MG63 (cell line): ENCODE results near the gene ZNF746. TPM values are rescaled to one million over a fixed set of nuclear protein-coding genes. Genes with fewer than 3 reads are reported as not detected.

Source experiments
- DNase-seq: peaks from one replicate; pipeline ENCODE4 v3.0.0-alpha.2; 2020
- H3K27me3 ChIP-seq: fragments of 250-450 bp; sonication (Bioruptor Pico); 2 replicates; pipeline ENCODE4 v1.5.1; 2020; ENCODE audit warnings: mild to moderate bottlenecking, moderate library complexity
- H3K36me3 ChIP-seq: fragments of 250-450 bp; sonication (Bioruptor Pico); 2 replicates; pipeline ENCODE4 v1.5.1; 2020; ENCODE audit warnings: mild to moderate bottlenecking, moderate library complexity
- H3K4me3 ChIP-seq: fragments of 250-450 bp; sonication (Bioruptor Pico); 2 replicates; pipeline ENCODE4 v1.5.1; 2020; ENCODE audit warnings: mild to moderate bottlenecking, moderate library complexity
- H3K9me3 ChIP-seq: fragments of 250-450 bp; sonication (Bioruptor Pico); 2 replicates; pipeline ENCODE4 v1.5.1; 2020; ENCODE audit warnings: mild to moderate bottlenecking, moderate library complexity
- total RNA-seq: library from RNA; depleted of rRNA; stranded (reverse); fragments of >200 nt; shearing (Covaris generic); gene quantifications from 2 replicates; pipeline ENCODE4 v1.2.3, GENCODE V29; 2014; ENCODE audit warnings: low replicate concordance; rRNA removed

The ZNF746 gene
- 12.9 and 14.4 TPM in 2 replicates for total RNA-seq

DNA sequence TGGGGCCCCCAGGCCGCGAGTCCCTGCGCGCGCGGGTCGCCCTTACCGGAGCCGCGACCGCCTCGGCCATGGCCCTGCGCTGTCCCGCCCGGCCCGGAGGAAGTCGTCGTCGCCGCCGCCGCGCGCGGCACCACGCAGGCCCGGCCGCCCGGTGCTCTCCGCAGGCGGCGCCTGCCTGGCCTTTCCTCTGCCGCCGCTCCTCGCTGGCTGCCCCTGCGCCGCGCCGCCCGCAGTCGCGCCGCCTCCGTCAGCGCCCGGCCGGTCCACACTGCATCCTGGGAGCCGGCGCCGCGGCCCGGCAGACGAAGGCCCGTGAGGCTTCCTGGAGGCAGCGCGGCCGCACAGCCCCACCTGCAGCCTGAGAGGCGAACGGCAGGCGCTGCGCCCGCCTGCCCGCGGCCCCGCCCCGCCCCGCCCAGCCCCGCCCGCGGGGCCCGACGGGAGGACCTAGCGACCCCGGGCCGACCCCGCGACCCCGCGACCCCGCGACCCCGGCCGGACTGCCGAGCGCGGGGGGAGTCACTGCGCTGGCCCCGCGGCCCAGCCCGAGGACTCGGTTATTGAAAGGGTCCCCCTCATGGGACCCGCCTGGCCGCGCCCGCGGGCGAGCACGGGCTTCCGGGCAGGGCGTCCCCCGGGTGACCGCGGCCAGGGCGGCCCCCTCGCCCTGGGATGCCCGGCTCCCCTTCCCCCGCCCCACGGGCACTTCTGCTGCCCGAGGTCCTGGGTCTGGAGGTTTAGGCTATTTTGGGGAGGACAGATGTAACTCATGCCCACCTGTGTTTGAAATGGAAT, at the start of gene ZNF746:
Gene ZNF746, minus strand, starts transcription at position 343 of the 795 bp plus-strand sequence. Its CDS starts 273 bp downstream, at position 70.
- peak within 1 kb of the TSS; percentile 58 for H3K4me3 ChIP-seq
- H3K36me3 ChIP-seq, result peaks cover 4% of the 10 kb centered on the region
- no peaks in the 10 kb centered on the region for H3K27me3 ChIP-seq
- peak; percentile 77 for DNase-seq
- no peaks in the 10 kb centered on the region for H3K9me3 ChIP-seq

DNA sequence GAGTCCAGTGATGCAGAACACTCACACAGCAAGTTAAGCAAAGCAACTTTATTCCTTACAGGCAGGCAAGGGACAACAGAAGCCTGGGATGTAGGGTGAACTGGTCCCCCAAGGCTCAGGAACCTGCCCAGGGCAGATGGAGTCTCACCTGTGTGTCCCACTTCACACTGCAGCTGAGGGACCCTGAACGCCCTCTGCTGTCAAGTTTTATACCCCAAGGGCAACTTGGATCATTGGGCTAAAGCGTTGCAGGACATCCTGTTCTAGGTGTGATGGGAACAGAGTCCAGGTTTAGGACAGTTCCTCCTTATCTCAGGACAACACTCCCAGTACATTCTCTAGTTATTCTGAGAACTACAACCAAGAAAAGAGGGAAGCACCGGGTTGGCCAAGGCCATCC, 49.5 kb upstream of the ZNF746 start:
- DNase-seq, result no peak
- Histone ChIP-seq H3K9me3 (no peaks in the 10 kb centered on the region), H3K27me3 (no peaks in the 10 kb centered on the region), H3K4me3 (no peak overlapping the region), H3K36me3 (peaks cover 30% of the 10 kb centered on the region)

DNA sequence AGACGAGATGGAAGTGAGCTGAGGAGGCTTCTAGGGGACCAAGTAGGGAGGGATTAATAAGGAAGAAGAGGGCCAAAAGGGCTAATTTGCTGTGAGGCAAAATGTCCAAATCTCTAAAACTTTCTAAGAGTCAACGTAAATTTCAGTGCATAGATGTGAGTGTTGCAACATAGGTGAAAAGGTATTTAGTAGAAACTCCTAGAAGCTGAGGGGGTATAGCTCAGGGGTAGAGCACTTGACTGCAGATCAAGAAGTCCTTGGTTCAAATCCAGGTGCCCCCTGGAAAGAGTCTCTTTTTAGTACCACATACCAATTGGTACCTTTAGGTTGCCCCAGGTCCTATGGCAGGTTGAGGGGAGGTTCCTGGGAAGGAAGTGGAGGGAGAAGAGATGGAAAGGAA, 48.7 kb upstream of the ZNF746 start:
- no peaks in the 10 kb centered on the region; the same call in 1 of the 2 replicates for H3K9me3 ChIP-seq
- DNase-seq, result no peak
- H3K27me3 ChIP-seq, result no peaks in the 10 kb centered on the region
- peaks cover 27% of the 10 kb centered on the region for H3K36me3 ChIP-seq
- H3K4me3 ChIP-seq, result no peak overlapping the region

DNA sequence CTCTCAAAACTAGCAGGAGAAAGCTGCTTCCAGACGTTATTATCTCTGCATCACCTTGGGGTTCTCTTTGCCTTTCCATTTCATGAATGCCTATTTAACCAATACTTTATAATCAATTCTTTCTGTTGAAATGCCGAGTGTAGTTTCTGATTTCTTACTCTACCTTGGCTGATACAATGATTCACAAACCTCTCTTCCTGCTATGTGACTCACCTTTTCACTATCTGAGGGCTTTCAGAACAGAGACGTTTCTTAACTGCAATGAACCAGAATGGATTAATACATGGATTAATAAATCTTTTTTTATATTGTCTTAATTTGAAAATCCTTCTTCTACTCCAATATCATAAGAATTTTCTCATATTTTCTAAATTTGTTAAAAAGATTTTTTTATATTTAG, 46.4 kb upstream of the ZNF746 start:
- peaks cover 15% of the 10 kb centered on the region for H3K36me3 ChIP-seq
- H3K4me3 ChIP-seq, result no peak overlapping the region
- no peak for DNase-seq
- peaks cover 5% of the 10 kb centered on the region; the same call in 1 of the 2 replicates for H3K9me3 ChIP-seq
- no peaks in the 10 kb centered on the region for H3K27me3 ChIP-seq

DNA sequence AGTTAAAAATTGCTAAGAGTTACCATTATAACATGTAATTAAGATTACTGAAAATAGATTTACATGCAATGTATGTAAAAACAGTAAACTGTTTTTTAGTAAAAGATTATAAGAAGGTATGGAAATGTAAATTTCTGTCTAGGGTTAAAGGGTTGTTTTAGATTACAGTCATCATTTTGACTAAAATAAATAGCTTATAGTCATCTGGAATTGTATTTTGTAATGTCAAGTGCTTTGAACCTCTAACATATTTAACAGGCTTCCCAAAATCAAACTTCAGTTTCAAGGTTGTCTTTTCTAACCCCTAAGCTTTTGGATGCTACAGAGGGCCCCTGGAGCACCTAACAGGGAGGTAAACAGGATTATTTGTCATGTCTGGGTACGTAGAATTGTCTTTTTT, 35.0 kb upstream of the ZNF746 start:
- H3K27me3 ChIP-seq, result no peaks in the 10 kb centered on the region
- peaks cover 10% of the 10 kb centered on the region; the same call in 1 of the 2 replicates for H3K9me3 ChIP-seq
- H3K4me3 ChIP-seq, result no peak overlapping the region
- H3K36me3 ChIP-seq, result no peaks in the 10 kb centered on the region
- DNase-seq, result no peak

DNA sequence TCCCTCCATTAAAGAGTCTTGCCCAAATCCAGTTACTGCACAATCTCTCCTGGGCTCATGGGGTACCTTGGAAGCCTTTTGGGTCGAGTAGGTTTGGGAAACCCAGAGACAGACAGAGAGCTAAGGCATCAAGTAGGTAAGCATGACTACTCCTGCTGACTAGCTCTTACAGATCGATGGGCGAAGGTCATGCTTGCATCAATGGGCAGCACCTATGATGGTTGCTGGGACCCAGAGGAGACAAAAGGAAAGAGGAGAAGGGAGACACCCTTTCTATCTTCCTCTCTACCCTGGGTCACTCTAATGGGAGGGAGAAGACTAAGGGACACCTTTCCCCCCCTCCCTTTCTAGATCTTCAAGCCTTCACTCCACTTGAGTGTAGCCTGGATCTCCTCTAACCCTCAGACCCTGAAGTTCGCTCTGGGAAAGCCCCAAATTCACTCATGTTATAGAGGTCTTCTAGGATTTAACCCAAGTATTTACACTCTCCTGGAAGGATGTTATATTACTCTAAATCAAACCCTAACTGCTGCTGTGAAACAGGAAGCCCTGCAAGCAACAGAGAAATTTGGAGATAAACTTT, 31.6 kb upstream of the ZNF746 start:
- no peaks in the 10 kb centered on the region for H3K36me3 ChIP-seq
- H3K9me3 ChIP-seq, result peaks cover 10% of the 10 kb centered on the region; the same call in 1 of the 2 replicates
- DNase-seq, result no peak
- H3K27me3 ChIP-seq, result no peaks in the 10 kb centered on the region
- no peak overlapping the region for H3K4me3 ChIP-seq

DNA sequence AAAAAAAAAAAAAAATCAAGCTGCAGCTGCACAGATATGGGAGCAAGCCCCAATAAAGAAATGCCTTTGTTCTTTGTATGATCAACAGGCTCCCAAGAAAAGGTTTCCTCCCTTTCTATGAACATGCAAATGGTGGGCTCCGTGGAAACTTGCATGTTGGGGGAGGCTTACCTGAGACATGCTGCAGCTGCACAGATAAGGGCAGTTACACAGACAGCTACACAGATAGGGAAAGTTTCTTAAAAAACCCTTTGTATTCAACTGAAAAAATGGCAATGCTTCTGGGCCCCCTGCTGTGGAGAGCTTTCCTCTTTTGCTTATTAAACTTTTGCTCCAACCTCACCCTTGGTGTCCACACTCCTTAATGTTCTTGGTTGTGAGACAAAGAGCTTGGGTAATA, 29.8 kb upstream of the ZNF746 start:
- Histone ChIP-seq H3K36me3 (no peaks in the 10 kb centered on the region), H3K9me3 (peaks cover 6% of the 10 kb centered on the region; the same call in 1 of the 2 replicates), H3K27me3 (no peaks in the 10 kb centered on the region), H3K4me3 (no peak overlapping the region)
- DNase-seq, result no peak

DNA sequence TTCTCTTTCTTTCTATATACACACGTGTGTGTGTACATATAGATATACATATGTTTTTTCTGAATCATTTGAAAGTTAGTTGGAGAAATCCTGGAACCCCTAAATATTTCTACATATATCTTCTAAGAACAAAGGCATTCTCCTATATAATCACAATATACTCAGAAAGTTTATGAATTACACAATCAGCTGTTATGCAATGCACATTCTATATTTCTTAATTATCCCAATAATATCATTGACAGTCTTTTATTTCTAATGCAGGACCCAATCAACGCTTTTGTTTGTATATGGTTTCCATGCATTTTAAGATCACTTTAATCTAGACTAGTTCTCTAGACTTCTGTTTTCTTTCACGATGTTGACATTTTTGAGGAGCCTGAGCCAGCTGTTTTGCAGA, 27.7 kb upstream of the ZNF746 start:
- 0 out of 2 replicates have a peak, but pooled peaks cover 2% of the 10 kb centered on the region for H3K9me3 ChIP-seq
- no peak for DNase-seq
- no peak overlapping the region for H3K4me3 ChIP-seq
- H3K27me3 ChIP-seq, result no peaks in the 10 kb centered on the region
- H3K36me3 ChIP-seq, result no peaks in the 10 kb centered on the region

DNA sequence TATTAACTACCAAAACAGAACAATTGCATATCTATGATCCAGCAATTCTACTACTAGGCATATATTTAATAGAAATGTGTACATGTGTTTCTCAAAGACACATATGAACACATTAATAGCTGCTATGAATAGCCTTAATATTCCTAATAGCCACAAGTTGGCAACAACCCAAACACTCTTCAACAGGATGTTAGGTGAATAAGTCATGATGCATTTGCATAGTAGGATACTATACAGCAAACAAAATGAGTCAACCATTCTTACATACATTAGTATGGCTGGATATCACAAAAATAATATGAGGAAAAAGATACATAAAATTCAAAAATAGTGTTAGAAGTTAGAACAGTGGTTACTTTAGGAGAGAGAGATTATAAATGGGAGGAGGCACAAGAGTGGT, 26.8 kb upstream of the ZNF746 start:
- no peak overlapping the region for H3K4me3 ChIP-seq
- no peaks in the 10 kb centered on the region for H3K36me3 ChIP-seq
- H3K9me3 ChIP-seq, result 0 out of 2 replicates have a peak, but pooled peaks cover 2% of the 10 kb centered on the region
- no peak for DNase-seq
- no peaks in the 10 kb centered on the region for H3K27me3 ChIP-seq

DNA sequence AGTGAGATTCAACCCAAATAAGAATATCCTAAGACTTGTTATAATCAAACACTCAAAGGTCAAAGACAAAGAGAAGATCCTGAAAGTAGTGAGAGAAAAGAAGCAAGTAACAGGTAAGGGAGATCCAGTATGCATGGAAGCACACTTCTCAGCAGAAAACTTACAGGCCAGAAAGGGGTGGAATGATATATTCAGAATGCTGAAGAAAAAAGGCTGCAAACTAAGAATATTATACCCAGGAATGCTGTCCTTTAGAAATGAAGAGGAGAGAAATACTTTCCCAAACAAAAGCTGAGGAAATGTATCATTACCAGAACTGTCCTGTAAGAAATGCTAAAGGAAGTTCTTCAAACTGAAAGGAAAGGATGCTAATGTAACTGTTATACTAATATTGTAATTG, 12.6 kb upstream of the ZNF746 start:
- Histone ChIP-seq H3K27me3 (no peaks in the 10 kb centered on the region), H3K36me3 (no peaks in the 10 kb centered on the region), H3K9me3 (no peaks in the 10 kb centered on the region), H3K4me3 (no peak overlapping the region)
- no peak for DNase-seq

DNA sequence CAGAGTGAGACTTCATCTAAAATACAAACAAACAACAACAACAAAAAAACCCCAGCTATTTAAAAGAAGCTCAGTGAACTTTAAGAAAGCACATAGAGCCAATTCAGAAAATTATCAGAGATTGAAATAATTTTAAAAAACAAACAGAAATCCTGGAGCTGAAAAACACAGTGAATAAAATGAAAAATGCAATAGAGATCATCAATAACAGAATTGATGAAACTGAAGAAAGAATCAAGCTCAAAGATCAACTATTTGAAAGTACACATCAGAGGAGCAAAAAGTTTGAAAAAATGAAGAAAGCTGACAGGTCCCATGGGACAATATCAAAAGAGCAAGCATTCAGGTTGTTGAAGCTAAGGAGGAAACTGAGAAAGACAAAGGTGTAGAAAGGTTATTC, 12.2 kb upstream of the ZNF746 start:
- no peak for DNase-seq
- H3K4me3 ChIP-seq, result no peak overlapping the region
- no peaks in the 10 kb centered on the region for H3K9me3 ChIP-seq
- no peaks in the 10 kb centered on the region for H3K36me3 ChIP-seq
- no peaks in the 10 kb centered on the region for H3K27me3 ChIP-seq

DNA sequence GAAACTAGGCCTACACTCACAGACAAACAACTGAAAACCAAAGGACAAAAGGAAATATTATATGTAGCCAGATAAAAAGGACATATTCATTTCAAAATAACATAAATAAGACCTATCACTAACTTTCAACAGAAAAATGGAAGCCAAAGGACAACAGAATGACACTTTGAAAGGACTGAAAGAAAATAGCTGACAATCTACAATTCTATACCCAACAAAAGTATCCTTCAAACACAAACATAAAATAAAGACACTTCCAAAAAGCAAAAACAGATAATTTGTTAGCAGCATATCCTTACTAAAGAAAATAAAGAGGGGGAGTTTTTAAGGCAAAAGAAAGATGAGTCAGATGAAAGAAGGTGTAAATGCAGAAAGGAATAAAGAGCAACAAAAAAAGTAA, 7.9 kb upstream of the ZNF746 start:
- Histone ChIP-seq H3K9me3 (no peaks in the 10 kb centered on the region), H3K4me3 (no peak overlapping the region), H3K36me3 (no peaks in the 10 kb centered on the region), H3K27me3 (no peaks in the 10 kb centered on the region)
- DNase-seq, result no peak

DNA sequence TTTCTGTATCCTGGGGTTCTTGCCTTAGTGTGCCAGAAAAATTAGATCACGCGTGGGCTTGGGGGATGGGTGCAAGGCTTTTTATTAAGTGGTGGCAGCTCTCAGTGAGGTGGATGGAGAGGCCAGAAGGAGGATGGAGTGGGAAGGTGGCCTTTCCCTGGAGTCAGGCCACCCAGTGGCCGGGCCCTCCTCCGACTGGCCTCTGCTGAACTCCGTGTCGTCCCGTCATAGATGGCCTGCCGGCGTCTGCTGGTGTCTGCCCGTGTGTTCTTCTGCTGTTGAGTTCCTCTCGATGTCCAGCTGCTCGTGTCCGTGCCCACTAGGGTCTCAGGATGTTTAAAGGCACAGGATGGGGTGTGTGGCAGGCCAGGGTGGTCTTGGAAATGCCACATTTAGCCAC, 4.0 kb upstream of the ZNF746 start:
- Histone ChIP-seq H3K27me3 (no peaks in the 10 kb centered on the region), H3K4me3 (no peak overlapping the region), H3K9me3 (no peaks in the 10 kb centered on the region), H3K36me3 (no peaks in the 10 kb centered on the region)
- DNase-seq, result no peak

DNA sequence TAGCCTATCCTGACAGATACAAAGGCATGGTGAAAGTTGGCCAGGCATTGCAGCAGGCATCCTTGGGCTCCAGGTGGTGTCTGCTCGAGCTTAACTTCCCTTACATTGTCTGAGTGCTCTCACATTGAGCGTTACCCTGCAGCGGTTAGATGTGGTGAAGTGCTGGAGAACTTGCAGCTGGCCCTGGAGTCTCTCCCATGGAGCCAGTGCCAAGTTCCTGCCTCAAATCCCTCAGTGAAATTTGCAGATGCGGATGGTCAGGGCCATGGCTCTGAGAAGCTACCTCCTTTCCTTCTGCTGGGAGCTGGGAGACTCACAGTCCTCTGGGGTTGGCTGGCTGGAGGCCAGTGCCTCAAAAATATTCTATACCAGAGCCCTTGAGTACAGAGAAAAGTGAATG, 3.3 kb upstream of the ZNF746 start:
- Histone ChIP-seq H3K9me3 (no peaks in the 10 kb centered on the region), H3K4me3 (no peak overlapping the region), H3K36me3 (no peaks in the 10 kb centered on the region), H3K27me3 (no peaks in the 10 kb centered on the region)
- no peak for DNase-seq

DNA sequence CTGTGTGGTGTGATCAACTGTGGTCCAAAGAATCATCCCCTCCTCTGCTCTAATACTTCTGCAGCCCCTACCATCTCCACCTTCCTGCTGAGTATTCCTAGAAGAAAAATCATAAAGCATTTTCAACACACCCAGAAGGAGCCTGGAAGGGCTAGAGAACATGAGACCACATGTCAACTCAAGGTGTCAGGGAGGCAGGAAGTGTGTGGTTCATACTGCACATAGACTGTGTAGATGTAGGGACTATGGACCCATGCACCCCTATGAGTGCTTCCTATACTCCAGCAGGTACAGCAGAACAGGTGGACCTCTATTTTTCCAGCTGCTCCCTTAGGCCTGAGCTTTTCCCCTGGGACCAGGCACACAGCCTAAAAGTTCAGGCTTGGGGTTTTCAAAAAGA, 2.6 kb upstream of the ZNF746 start:
- H3K36me3 ChIP-seq, result no peaks in the 10 kb centered on the region
- no peak for DNase-seq

DNA sequence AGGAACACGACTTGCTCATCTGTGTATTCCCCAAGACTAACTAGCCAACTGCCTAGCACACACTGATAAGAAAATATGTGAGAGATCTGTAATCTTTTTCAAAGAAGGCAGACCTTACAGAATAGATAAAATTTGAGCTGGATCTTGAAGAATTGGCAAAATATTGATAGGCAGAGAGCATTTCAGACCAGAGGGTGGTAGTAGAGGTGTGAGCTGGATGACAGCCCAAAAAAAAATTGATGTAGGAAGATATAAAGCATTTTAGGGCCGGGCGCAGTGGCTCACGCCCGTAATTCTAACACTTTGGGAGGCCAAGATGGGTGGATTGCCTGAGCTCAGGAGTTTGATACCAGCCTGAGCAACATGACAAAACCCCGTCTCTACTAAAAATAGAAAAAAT, 1.2 kb upstream of the ZNF746 start:
- Histone ChIP-seq H3K9me3 (no peaks in the 10 kb centered on the region), H3K27me3 (no peaks in the 10 kb centered on the region), H3K36me3 (no peaks in the 10 kb centered on the region; the same call in 1 of the 2 replicates), H3K4me3 (no peak overlapping the region)
- DNase-seq, result no peak

More for the DNA sequence above, 2.6 kb upstream of the ZNF746 start:
- H3K27me3 ChIP-seq, result no peaks in the 10 kb centered on the region
- H3K9me3 ChIP-seq, result no peaks in the 10 kb centered on the region
- no peak overlapping the region for H3K4me3 ChIP-seq

DNA sequence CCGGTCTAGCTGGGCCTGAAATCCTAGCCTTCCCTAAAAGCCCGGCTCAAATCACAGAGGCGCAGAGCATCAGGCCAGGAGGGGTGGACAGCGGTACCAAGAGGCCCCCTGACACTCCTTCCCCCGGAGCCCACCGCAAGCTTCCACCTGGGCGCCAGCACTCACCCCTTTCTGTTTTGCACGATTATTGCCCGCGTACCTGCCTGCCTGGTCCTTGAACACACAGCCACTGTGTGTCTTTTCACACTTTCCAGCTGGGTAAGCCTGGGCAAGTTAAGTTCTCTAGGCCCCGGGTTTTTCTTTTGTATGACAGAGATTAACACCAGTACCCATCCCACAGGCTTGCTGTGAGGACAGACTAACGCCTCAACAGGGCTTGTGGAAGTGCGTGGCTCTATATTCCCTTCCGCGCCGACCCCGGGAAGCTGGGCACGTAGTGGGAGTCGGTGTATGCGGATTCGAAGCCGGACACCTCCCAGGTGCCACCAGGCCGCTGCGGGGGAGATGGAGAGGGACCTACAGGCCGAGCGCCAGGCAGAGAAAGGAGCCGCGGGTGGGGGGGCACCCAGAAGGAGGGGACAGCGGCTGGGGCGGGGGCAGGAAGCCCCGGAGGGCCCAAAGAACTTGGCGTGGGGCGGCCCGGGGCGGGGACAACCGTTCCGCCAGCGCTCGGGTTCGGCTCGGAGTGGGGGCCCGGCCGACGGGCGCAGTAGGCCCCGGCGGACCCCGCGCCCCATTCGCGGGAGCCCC, 792 bp downstream of the ZNF746 start:
- no peaks in the 10 kb centered on the region for H3K27me3 ChIP-seq
- peak; percentile 58 for DNase-seq
- H3K36me3 ChIP-seq, result peaks cover 4% of the 10 kb centered on the region
- no peaks in the 10 kb centered on the region for H3K9me3 ChIP-seq
- H3K4me3 ChIP-seq, result peak overlapping the region; percentile 58
